Neuron (in vitro differentiated cells): Measurements from ENCODE around the gene ARL8A.
"Not testable (repeated sequence)": the region's sequence is repeated elsewhere in the genome, so short reads cannot be mapped to it uniquely, and the experiment has no call there.

Experiments used
- H2AFZ ChIP-seq: one replicate; pipeline ENCODE4 v1.6.1; 2013; ENCODE audit warnings: low read depth, mild to moderate bottlenecking, inconsistent platforms, low read length, moderate library complexity
- H3K27me3 ChIP-seq: one replicate; pipeline ENCODE4 v1.6.1; 2013; ENCODE audit warnings: low read length; ENCODE audit not compliant: insufficient read depth
- H3K36me3 ChIP-seq: one replicate; pipeline ENCODE4 v1.6.1; 2013; ENCODE audit warnings: low read length; ENCODE audit not compliant: insufficient read depth
- H3K4me1 ChIP-seq: one replicate; pipeline ENCODE4 v1.6.1; 2013; ENCODE audit warnings: low read length; ENCODE audit not compliant: insufficient read depth
- H3K4me3 ChIP-seq: 2 replicates; pipeline ENCODE4 v1.5.1; 2013; ENCODE audit warnings: mild to moderate bottlenecking, low read length, moderate library complexity
- H3K9me3 ChIP-seq: one replicate; pipeline ENCODE4 v1.6.1; 2013; ENCODE audit warnings: low read length

Gene ARL8A

DNA sequence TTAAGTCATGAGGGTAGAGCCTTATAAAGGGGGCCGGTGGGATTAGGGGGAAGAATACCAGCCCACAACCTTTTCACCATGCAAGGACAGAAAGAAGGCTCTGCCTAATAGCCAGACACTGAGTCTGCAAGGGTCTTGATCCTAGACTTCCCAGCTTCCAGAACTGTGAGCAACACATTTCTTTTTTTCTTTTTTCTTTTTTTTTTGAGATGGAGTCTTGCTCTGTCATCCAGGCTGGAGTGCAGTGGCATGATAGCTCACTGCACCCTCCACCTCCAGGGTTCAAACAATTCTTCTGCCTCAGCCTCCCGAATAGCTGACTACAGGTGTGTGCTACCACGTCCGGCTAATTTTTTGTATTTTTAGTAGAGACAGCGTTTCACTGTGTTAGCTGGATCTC lies 1.7 kb upstream of the ARL8A start:
- H3K27me3 ChIP-seq, result peaks cover 16% of the 10 kb centered on the region
- H3K4me1 ChIP-seq, result peaks cover 16% of the 10 kb centered on the region
- peaks cover 4% of the 10 kb centered on the region for H3K36me3 ChIP-seq
- H3K4me3 ChIP-seq, result no peak overlapping the region
- H3K9me3 ChIP-seq, result no peaks in the 10 kb centered on the region
- no peak overlapping the region for H2AFZ ChIP-seq

DNA sequence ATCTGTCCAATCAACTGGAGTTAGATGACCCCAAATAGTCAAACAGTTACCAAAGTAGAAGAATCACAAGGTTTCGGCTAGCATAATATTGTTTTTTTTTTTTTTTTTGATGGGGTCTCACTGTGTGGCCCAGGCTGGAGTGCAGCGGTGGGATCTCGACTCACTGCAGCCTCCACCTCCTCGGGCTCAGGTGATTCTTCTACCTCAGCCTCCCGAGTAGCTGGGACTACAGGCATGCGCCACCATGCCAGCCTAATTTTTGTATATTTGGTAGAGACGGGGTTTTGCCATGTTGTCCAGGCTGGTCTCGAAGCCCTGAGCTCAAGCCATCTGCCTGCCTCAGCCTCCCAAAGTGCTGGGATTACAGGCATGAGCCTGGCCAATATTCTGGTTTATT lies 1.2 kb upstream of the ARL8A start:
- not testable (repeated sequence) for H3K36me3 ChIP-seq, H3K4me3 ChIP-seq
- peaks cover 16% of the 10 kb centered on the region for H3K4me1 ChIP-seq

GRCh38 chr1:202145068-202145743 lies 669 bp upstream of the ARL8A start:
- H3K4me1 ChIP-seq, result peaks cover 16% of the 10 kb centered on the region
- H3K4me3 ChIP-seq, result peak overlapping the region; percentile 82
- H3K36me3 ChIP-seq, result peaks cover 10% of the 10 kb centered on the region
- no peaks in the 10 kb centered on the region for H3K9me3 ChIP-seq
- peak overlapping the region; percentile 88 for H2AFZ ChIP-seq
- peaks cover 14% of the 10 kb centered on the region for H3K27me3 ChIP-seq

More for the DNA sequence above, 1.2 kb upstream of the ARL8A start:
- H2AFZ ChIP-seq, H3K9me3 ChIP-seq: not testable (repeated sequence)
- H3K27me3 ChIP-seq, result peaks cover 14% of the 10 kb centered on the region

- H3K4me3 ChIP-seq, result peak overlapping the region; percentile 82
- H3K27me3 ChIP-seq, result peaks cover 11% of the 10 kb centered on the region
- H3K4me1 ChIP-seq, result peaks cover 16% of the 10 kb centered on the region
- peaks cover 13% of the 10 kb centered on the region for H3K36me3 ChIP-seq
- no peaks in the 10 kb centered on the region for H3K9me3 ChIP-seq
- H2AFZ ChIP-seq, result peak overlapping the region; percentile 88
These were observed 652 bp downstream of the ARL8A start for GRCh38 chr1:202143768-202144401.

- Histone ChIP-seq H3K9me3 (no peaks in the 10 kb centered on the region), H3K4me3 (peak overlapping the region; percentile 82), H3K27me3 (peaks cover 11% of the 10 kb centered on the region), H2AFZ (peak overlapping the region; percentile 14), H3K4me1 (peaks cover 16% of the 10 kb centered on the region), H3K36me3 (peaks cover 20% of the 10 kb centered on the region)
These were observed 1.3 kb downstream of the ARL8A start for GRCh38 chr1:202143011-202143767.

GRCh38 chr1:202141468-202141867 lies 3.1 kb downstream of the ARL8A start:
- Histone ChIP-seq H3K36me3 (peaks cover 28% of the 10 kb centered on the region), H3K4me1 (peaks cover 16% of the 10 kb centered on the region)
- H3K27me3 ChIP-seq, H2AFZ ChIP-seq, H3K9me3 ChIP-seq, H3K4me3 ChIP-seq: not testable (repeated sequence)

GRCh38 chr1:202140833-202141232 lies 3.7 kb downstream of the ARL8A start:
- peaks cover 29% of the 10 kb centered on the region for H3K36me3 ChIP-seq
- H3K27me3 ChIP-seq, result no peaks in the 10 kb centered on the region
- peaks cover 16% of the 10 kb centered on the region for H3K4me1 ChIP-seq
- H2AFZ ChIP-seq, result no peak overlapping the region
- no peak overlapping the region for H3K4me3 ChIP-seq
- no peaks in the 10 kb centered on the region for H3K9me3 ChIP-seq

- Histone ChIP-seq H3K36me3 (peaks cover 38% of the 10 kb centered on the region), H3K27me3 (no peaks in the 10 kb centered on the region), H2AFZ (no peak overlapping the region), H3K4me3 (no peak overlapping the region), H3K9me3 (no peaks in the 10 kb centered on the region), H3K4me1 (peaks cover 17% of the 10 kb centered on the region)
These were observed 9.3 kb downstream of the ARL8A start for GRCh38 chr1:202135221-202135721.

GRCh38 chr1:202134645-202135172 lies 9.8 kb downstream of the ARL8A start:
- peaks cover 38% of the 10 kb centered on the region for H3K36me3 ChIP-seq

GRCh38 chr1:202133989-202134388 lies 10.5 kb downstream of the ARL8A start:
- Histone ChIP-seq H3K36me3 (peaks cover 36% of the 10 kb centered on the region), H3K9me3 (no peaks in the 10 kb centered on the region), H2AFZ (no peak overlapping the region)

More at GRCh38 chr1:202134645-202135172, 9.8 kb downstream of the ARL8A start:
- Histone ChIP-seq H3K4me1 (peaks cover 22% of the 10 kb centered on the region), H2AFZ (no peak overlapping the region), H3K27me3 (no peaks in the 10 kb centered on the region), H3K4me3 (no peak overlapping the region), H3K9me3 (no peaks in the 10 kb centered on the region)

GRCh38 chr1:202133496-202133895 lies 11.0 kb downstream of the ARL8A start:
- Histone ChIP-seq H3K4me3 (no peak overlapping the region), H3K9me3 (no peaks in the 10 kb centered on the region), H3K4me1 (peaks cover 28% of the 10 kb centered on the region), H2AFZ (no peak overlapping the region), H3K36me3 (peaks cover 31% of the 10 kb centered on the region), H3K27me3 (no peaks in the 10 kb centered on the region)

More at GRCh38 chr1:202133989-202134388, 10.5 kb downstream of the ARL8A start:
- no peak overlapping the region for H3K4me3 ChIP-seq
- peaks cover 28% of the 10 kb centered on the region for H3K4me1 ChIP-seq
- no peaks in the 10 kb centered on the region for H3K27me3 ChIP-seq

DNA sequence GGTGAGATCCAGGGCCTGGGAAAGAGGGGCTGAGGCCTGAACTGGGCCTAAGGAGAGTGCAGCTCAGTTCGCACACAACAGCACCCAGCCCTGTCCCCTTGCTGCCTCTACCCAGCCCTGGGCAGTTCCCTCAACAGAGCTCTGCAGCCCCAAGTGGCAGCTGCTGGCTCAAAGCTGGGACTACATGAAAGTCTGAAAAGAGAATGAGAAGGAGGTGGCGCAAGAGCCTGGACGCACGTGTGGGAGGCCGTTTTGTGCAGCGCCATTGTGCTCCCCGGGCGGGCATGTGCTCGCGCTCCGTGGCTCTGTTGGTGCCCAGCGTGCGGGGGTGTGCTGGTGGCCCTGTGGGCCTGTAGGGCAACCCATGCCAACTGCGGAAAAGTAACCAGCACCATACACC lies 11.5 kb downstream of the ARL8A start:
- peaks cover 28% of the 10 kb centered on the region for H3K4me1 ChIP-seq
- no peak overlapping the region for H2AFZ ChIP-seq
- peaks cover 26% of the 10 kb centered on the region for H3K36me3 ChIP-seq
- H3K4me3 ChIP-seq, result no peak overlapping the region
- peaks cover under 1% of the 10 kb centered on the region for H3K9me3 ChIP-seq
- H3K27me3 ChIP-seq, result no peaks in the 10 kb centered on the region
